Panc1 (cell line): ENCODE measurements around the gene CYSRT1.

Experiments
- POLR2AphosphoS5 ChIP-seq: IDR thresholded peaks from 2 replicates; pipeline ENCODE4 v1.6.1; 2012; ENCODE audit warnings: mild to moderate bottlenecking, low read depth, low read length, moderate library complexity
- SIN3A ChIP-seq: IDR thresholded peaks from 2 replicates; pipeline ENCODE4 v1.6.1; 2012; ENCODE audit warnings: low read depth, mild to moderate bottlenecking, low read length, moderate library complexity, borderline replicate concordance; ENCODE audit not compliant: insufficient read depth
- TCF7L2 ChIP-seq: IDR thresholded peaks from 2 replicates; pipeline ENCODE4 v1.6.1; 2011; ENCODE audit warnings: mild to moderate bottlenecking, low read depth, low read length, inconsistent platforms
- TF ChIP-seq, protein P1 (sequence below): fragments of 450-650 bp; IDR thresholded peaks from 2 replicates; pipeline ENCODE4 v1.5.1; 2017; ENCODE audit warnings: mild to moderate bottlenecking
- TF ChIP-seq, protein P2 (sequence below), 2 experiments: IDR thresholded peaks; 2 replicates each; pipeline ENCODE4 v1.6.1; 2011 to 2012; ENCODE audit warnings: low read depth in 2 of 2, control low read depth in 1 of 2, low read length in 1 of 2, mild to moderate bottlenecking in 1 of 2, moderate library complexity in 1 of 2; ENCODE audit not compliant: insufficient read depth in 1 of 2

DNA sequence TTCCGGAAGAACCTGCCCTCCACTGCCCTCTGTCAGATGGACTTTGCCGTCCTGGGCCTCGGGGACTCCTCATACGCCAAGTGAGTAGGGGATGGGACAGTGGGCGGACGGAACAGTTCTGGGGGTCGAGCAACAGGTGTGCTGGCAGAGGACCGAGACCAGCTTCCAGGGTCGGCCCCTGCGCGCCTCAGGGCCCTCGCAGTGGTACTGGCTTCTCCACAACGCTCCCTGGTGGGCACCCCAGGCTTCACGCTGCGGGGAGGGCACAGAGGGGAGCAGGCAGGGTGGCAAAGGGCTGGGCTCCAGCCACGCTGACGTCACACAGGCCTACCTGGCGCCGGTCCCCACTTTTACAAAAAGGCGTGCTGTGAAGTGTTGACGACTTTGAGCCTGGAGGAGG, 12.5 kb upstream of the CYSRT1 start:
- TF ChIP-seq, protein P1, sequence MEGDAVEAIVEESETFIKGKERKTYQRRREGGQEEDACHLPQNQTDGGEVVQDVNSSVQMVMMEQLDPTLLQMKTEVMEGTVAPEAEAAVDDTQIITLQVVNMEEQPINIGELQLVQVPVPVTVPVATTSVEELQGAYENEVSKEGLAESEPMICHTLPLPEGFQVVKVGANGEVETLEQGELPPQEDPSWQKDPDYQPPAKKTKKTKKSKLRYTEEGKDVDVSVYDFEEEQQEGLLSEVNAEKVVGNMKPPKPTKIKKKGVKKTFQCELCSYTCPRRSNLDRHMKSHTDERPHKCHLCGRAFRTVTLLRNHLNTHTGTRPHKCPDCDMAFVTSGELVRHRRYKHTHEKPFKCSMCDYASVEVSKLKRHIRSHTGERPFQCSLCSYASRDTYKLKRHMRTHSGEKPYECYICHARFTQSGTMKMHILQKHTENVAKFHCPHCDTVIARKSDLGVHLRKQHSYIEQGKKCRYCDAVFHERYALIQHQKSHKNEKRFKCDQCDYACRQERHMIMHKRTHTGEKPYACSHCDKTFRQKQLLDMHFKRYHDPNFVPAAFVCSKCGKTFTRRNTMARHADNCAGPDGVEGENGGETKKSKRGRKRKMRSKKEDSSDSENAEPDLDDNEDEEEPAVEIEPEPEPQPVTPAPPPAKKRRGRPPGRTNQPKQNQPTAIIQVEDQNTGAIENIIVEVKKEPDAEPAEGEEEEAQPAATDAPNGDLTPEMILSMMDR = no peak
- TF ChIP-seq POLR2AphosphoS5 (no peak), SIN3A (no peak), TCF7L2 (no peak)
- TF ChIP-seq, protein P2, sequence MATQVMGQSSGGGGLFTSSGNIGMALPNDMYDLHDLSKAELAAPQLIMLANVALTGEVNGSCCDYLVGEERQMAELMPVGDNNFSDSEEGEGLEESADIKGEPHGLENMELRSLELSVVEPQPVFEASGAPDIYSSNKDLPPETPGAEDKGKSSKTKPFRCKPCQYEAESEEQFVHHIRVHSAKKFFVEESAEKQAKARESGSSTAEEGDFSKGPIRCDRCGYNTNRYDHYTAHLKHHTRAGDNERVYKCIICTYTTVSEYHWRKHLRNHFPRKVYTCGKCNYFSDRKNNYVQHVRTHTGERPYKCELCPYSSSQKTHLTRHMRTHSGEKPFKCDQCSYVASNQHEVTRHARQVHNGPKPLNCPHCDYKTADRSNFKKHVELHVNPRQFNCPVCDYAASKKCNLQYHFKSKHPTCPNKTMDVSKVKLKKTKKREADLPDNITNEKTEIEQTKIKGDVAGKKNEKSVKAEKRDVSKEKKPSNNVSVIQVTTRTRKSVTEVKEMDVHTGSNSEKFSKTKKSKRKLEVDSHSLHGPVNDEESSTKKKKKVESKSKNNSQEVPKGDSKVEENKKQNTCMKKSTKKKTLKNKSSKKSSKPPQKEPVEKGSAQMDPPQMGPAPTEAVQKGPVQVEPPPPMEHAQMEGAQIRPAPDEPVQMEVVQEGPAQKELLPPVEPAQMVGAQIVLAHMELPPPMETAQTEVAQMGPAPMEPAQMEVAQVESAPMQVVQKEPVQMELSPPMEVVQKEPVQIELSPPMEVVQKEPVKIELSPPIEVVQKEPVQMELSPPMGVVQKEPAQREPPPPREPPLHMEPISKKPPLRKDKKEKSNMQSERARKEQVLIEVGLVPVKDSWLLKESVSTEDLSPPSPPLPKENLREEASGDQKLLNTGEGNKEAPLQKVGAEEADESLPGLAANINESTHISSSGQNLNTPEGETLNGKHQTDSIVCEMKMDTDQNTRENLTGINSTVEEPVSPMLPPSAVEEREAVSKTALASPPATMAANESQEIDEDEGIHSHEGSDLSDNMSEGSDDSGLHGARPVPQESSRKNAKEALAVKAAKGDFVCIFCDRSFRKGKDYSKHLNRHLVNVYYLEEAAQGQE (IDR thresholded peaks at IDR 0.05; ENCODE audit: insufficient read depth in 1 of 2, low read depth in 2 of 2, low read length in 1 of 2) = no peak
